Neural cell (in vitro differentiated cells): ENCODE data around the gene SLC38A9.

Experiments used
- CTCF ChIP-seq: fragments of 450-650 bp; IDR thresholded peaks from 2 replicates; pipeline ENCODE4 v1.5.1; 2014; ENCODE audit warnings: antibody characterized with exemption, mild to moderate bottlenecking, moderate library complexity; ENCODE audit not compliant: poor library complexity, severe bottlenecking
- EZH2 ChIP-seq: fragments of 200-600, 300-800 bp; shearing (Covaris generic), sonication (generic); IDR thresholded peaks from 2 replicates; pipeline ENCODE4 v1.6.1; 2014; ENCODE audit warnings: antibody characterized with exemption, low read length, borderline replicate concordance, mild to moderate bottlenecking; ENCODE audit not compliant: insufficient read depth, poor library complexity, severe bottlenecking
- MXI1 ChIP-seq: fragments of 450-650 bp; conservative IDR thresholded peaks from 2 replicates; pipeline ENCODE4 v1.6.1; 2014; ENCODE audit warnings: antibody characterized with exemption, mild to moderate bottlenecking; ENCODE audit not compliant: poor library complexity, severe bottlenecking
- POLR2AphosphoS5 ChIP-seq: IDR thresholded peaks from 2 replicates; pipeline ENCODE4 v1.6.1; 2012
- RAD21 ChIP-seq: fragments of 450-650 bp; conservative IDR thresholded peaks from 2 replicates; pipeline ENCODE4 v1.6.1; 2014; ENCODE audit warnings: antibody characterized with exemption, mild to moderate bottlenecking, moderate library complexity
- SMC3 ChIP-seq: fragments of 450-650 bp; conservative IDR thresholded peaks from 2 replicates; pipeline ENCODE4 v1.6.1; 2014; ENCODE audit warnings: antibody characterized with exemption, mild to moderate bottlenecking, moderate library complexity; ENCODE audit not compliant: poor library complexity
- TF ChIP-seq, protein P1 (sequence below): IDR thresholded peaks from 2 replicates; pipeline ENCODE4 v1.6.1; 2012; ENCODE audit warnings: borderline replicate concordance

DNA sequence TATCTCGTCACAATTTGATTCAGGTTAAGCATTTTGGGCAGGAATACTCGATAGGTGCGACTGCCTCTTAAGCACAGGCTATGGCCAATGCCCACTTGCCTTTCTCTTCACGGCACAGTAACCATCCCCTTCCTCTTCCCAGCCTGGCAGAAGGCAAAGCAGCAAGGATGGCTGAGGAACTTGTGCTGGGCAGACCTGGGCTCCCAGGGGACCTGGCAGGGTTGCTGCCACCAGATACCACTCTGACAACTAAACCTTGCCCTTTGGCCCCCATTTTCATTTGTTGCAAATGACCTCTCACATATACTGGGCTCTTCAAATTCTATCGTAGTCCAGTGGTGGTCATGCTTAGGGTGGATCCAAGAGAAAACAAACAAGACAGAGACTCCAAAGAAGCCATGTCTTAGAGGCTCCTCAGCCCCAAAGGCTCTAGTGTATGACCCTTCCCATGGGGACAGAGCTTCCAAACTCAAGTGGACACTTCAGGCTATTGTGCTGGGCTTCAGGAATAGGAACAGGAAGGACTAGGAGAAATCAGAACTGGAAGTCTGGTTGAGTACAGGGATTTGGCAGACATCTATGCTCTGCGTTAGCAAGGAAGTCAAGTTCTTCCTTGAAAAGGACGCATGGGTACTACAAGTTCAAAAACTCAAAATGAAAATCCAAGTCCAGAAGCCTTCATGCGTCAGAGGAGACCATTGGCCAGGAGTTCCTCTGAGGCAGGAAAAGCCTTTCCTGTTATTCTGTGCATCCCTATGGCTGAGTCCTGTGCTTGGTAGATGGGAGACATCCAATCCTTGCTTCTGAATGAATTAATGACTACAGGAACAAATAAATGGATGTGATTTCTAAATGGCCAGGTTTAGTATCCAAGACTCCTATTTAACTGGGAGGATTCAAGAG lies 112.7 kb downstream of the SLC38A9 start:
- TF ChIP-seq, protein P1, sequence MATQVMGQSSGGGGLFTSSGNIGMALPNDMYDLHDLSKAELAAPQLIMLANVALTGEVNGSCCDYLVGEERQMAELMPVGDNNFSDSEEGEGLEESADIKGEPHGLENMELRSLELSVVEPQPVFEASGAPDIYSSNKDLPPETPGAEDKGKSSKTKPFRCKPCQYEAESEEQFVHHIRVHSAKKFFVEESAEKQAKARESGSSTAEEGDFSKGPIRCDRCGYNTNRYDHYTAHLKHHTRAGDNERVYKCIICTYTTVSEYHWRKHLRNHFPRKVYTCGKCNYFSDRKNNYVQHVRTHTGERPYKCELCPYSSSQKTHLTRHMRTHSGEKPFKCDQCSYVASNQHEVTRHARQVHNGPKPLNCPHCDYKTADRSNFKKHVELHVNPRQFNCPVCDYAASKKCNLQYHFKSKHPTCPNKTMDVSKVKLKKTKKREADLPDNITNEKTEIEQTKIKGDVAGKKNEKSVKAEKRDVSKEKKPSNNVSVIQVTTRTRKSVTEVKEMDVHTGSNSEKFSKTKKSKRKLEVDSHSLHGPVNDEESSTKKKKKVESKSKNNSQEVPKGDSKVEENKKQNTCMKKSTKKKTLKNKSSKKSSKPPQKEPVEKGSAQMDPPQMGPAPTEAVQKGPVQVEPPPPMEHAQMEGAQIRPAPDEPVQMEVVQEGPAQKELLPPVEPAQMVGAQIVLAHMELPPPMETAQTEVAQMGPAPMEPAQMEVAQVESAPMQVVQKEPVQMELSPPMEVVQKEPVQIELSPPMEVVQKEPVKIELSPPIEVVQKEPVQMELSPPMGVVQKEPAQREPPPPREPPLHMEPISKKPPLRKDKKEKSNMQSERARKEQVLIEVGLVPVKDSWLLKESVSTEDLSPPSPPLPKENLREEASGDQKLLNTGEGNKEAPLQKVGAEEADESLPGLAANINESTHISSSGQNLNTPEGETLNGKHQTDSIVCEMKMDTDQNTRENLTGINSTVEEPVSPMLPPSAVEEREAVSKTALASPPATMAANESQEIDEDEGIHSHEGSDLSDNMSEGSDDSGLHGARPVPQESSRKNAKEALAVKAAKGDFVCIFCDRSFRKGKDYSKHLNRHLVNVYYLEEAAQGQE, result no peak
- TF ChIP-seq CTCF (no peak), POLR2AphosphoS5 (no peak), EZH2 (no peak), RAD21 (no peak), SMC3 (no peak), MXI1 (no peak)
